ENCODE results near the gene OPHN1.

The OPHN1 gene

DNA sequence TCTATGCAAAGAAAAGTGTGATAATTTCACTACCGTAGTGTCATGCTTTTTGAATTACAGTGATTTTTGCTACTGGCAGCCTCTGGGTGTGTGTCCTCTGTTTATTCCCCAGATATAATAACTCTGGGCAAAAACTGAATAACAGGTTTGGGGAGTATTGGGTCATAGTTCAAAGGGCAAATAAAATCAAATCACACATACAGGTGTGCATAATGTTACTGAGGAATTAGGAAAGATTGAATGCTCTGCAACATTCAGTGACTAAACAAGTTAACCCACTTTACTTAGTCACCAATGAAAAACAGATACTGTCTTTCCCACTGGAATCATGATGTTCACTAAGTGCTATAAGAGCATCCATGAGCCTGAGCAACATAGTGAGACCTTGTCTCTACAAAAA lies 224.3 kb downstream of the OPHN1 start:
- no peak for TF ChIP-seq POLR2AphosphoS5 (IDR thresholded peaks at IDR 0.05; ENCODE audit: low read depth, low read length)
- TF ChIP-seq SIN3A (IDR thresholded peaks at IDR 0.05; ENCODE audit: borderline replicate concordance, insufficient read depth, low read length): no peak
- no peak for TF ChIP-seq TAF1 (IDR thresholded peaks at IDR 0.05; ENCODE audit: borderline replicate concordance, insufficient read depth, low read length)
- TF ChIP-seq, protein P1, sequence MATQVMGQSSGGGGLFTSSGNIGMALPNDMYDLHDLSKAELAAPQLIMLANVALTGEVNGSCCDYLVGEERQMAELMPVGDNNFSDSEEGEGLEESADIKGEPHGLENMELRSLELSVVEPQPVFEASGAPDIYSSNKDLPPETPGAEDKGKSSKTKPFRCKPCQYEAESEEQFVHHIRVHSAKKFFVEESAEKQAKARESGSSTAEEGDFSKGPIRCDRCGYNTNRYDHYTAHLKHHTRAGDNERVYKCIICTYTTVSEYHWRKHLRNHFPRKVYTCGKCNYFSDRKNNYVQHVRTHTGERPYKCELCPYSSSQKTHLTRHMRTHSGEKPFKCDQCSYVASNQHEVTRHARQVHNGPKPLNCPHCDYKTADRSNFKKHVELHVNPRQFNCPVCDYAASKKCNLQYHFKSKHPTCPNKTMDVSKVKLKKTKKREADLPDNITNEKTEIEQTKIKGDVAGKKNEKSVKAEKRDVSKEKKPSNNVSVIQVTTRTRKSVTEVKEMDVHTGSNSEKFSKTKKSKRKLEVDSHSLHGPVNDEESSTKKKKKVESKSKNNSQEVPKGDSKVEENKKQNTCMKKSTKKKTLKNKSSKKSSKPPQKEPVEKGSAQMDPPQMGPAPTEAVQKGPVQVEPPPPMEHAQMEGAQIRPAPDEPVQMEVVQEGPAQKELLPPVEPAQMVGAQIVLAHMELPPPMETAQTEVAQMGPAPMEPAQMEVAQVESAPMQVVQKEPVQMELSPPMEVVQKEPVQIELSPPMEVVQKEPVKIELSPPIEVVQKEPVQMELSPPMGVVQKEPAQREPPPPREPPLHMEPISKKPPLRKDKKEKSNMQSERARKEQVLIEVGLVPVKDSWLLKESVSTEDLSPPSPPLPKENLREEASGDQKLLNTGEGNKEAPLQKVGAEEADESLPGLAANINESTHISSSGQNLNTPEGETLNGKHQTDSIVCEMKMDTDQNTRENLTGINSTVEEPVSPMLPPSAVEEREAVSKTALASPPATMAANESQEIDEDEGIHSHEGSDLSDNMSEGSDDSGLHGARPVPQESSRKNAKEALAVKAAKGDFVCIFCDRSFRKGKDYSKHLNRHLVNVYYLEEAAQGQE (IDR thresholded peaks at IDR 0.05; ENCODE audit: insufficient read depth in 1 of 2, low read depth in 2 of 2, low read length in 2 of 2): no peak
- no peak for TF ChIP-seq FOXP2 (optimal IDR thresholded peaks at IDR 0.05; ENCODE audit: borderline replicate concordance, extremely low read depth, extremely low read length, insufficient read depth)

GRCh38 chrX:68204521-68205038 lies 228.7 kb downstream of the OPHN1 start:
- TF ChIP-seq POLR2AphosphoS5 (IDR thresholded peaks at IDR 0.05; ENCODE audit: low read depth, low read length) (no peak), SIN3A (IDR thresholded peaks at IDR 0.05; ENCODE audit: borderline replicate concordance, insufficient read depth, low read length) (no peak), FOXP2 (optimal IDR thresholded peaks at IDR 0.05; ENCODE audit: borderline replicate concordance, extremely low read depth, extremely low read length, insufficient read depth) (no peak), TAF1 (IDR thresholded peaks at IDR 0.05; ENCODE audit: borderline replicate concordance, insufficient read depth, low read length) (no peak)
- TF ChIP-seq, protein P1 (IDR thresholded peaks at IDR 0.05; ENCODE audit: insufficient read depth in 1 of 2, low read depth in 2 of 2, low read length in 2 of 2): no peak

GRCh38 chrX:68203646-68204045 lies 229.6 kb downstream of the OPHN1 start:
- TF ChIP-seq POLR2AphosphoS5 (IDR thresholded peaks at IDR 0.05; ENCODE audit: low read depth, low read length) (no peak), TAF1 (IDR thresholded peaks at IDR 0.05; ENCODE audit: borderline replicate concordance, insufficient read depth, low read length) (no peak), FOXP2 (optimal IDR thresholded peaks at IDR 0.05; ENCODE audit: borderline replicate concordance, extremely low read depth, extremely low read length, insufficient read depth) (no peak), SIN3A (IDR thresholded peaks at IDR 0.05; ENCODE audit: borderline replicate concordance, insufficient read depth, low read length) (no peak)
- TF ChIP-seq, protein P1 (IDR thresholded peaks at IDR 0.05; ENCODE audit: insufficient read depth in 1 of 2, low read depth in 2 of 2, low read length in 2 of 2): no peak

GRCh38 chrX:68203211-68203610 lies 230.1 kb downstream of the OPHN1 start:
- TF ChIP-seq TAF1 (IDR thresholded peaks at IDR 0.05; ENCODE audit: borderline replicate concordance, insufficient read depth, low read length) (no peak), POLR2AphosphoS5 (IDR thresholded peaks at IDR 0.05; ENCODE audit: low read depth, low read length) (no peak), FOXP2 (optimal IDR thresholded peaks at IDR 0.05; ENCODE audit: borderline replicate concordance, extremely low read depth, extremely low read length, insufficient read depth) (no peak), SIN3A (IDR thresholded peaks at IDR 0.05; ENCODE audit: borderline replicate concordance, insufficient read depth, low read length) (no peak)
- TF ChIP-seq, protein P1 (IDR thresholded peaks at IDR 0.05; ENCODE audit: insufficient read depth in 1 of 2, low read depth in 2 of 2, low read length in 2 of 2): no peak
